GDM1 (cell line): Measurements from ENCODE around the gene ATIC.
"Not testable (repeated sequence)": the region's sequence is repeated elsewhere in the genome, so short reads cannot be mapped to it uniquely, and the experiment has no call there.

ENCODE experiments used
- DNase-seq: peaks from one replicate; lab custom pipeline; 2025; lab: John Stamatoyannopoulos, UW

Gene ATIC

GRCh38 chr2:215311625-215312396, at the start of gene ATIC:
Gene ATIC (plus strand): TSS chr2:215312059. CDS start chr2:215312143, 84 bp downstream.
- peak; percentile 87 for DNase-seq

GRCh38 chr2:215262303-215262702, 49.6 kb upstream of the ATIC start:
- DNase-seq, result no peak

- no peak for DNase-seq
Measured at GRCh38 chr2:215262741-215263362, 49.0 kb upstream of the ATIC start.

- DNase-seq, result no peak
Measured at GRCh38 chr2:215264374-215264773, 47.5 kb upstream of the ATIC start.

- DNase-seq, result peak; percentile 10
Measured at GRCh38 chr2:215269397-215270117, 42.3 kb upstream of the ATIC start.

- no peak for DNase-seq
Measured at GRCh38 chr2:215270118-215270451, 41.8 kb upstream of the ATIC start.

- DNase-seq, result no peak
Measured at GRCh38 chr2:215271446-215271845, 40.4 kb upstream of the ATIC start.

- no peak for DNase-seq
Measured at GRCh38 chr2:215272918-215273317, 38.9 kb upstream of the ATIC start.

- DNase-seq, result no peak
Measured at GRCh38 chr2:215274829-215275228, 37.0 kb upstream of the ATIC start.

- no peak for DNase-seq
Measured at GRCh38 chr2:215275824-215276223, 36.0 kb upstream of the ATIC start.

- no peak for DNase-seq
Measured at GRCh38 chr2:215277944-215278343, 33.9 kb upstream of the ATIC start.

GRCh38 chr2:215280326-215280725, 31.5 kb upstream of the ATIC start:
- no peak for DNase-seq

GRCh38 chr2:215283221-215283620, 28.6 kb upstream of the ATIC start:
- DNase-seq, result no peak

GRCh38 chr2:215286309-215286708, 25.6 kb upstream of the ATIC start:
- DNase-seq, result no peak

- no peak for DNase-seq
Measured at GRCh38 chr2:215288112-215288815, 23.6 kb upstream of the ATIC start.

GRCh38 chr2:215290980-215291599, 20.8 kb upstream of the ATIC start:
- DNase-seq, result no peak

- no peak for DNase-seq
Measured at GRCh38 chr2:215293879-215294278, 18.0 kb upstream of the ATIC start.

- DNase-seq, result no peak
Measured at GRCh38 chr2:215299337-215299859, 12.5 kb upstream of the ATIC start.

GRCh38 chr2:215301994-215302393, 9.9 kb upstream of the ATIC start:
- DNase-seq, result no peak

- DNase-seq, result not testable (repeated sequence)
Measured at GRCh38 chr2:215311259-215311624, 617 bp upstream of the ATIC start.

- no peak for DNase-seq
Measured at GRCh38 chr2:215313255-215313613, 1.4 kb downstream of the ATIC start.

GRCh38 chr2:215314896-215315295, 3.0 kb downstream of the ATIC start:
- no peak for DNase-seq
